ENCODE measurements around the gene DNAJA3. TPM values are rescaled to one million over a fixed set of nuclear protein-coding genes. Genes with fewer than 3 reads are reported as not detected.

Gene DNAJA3
- total RNA-seq, 1 experiment from 2014 or later = 56.2 TPM

DNA sequence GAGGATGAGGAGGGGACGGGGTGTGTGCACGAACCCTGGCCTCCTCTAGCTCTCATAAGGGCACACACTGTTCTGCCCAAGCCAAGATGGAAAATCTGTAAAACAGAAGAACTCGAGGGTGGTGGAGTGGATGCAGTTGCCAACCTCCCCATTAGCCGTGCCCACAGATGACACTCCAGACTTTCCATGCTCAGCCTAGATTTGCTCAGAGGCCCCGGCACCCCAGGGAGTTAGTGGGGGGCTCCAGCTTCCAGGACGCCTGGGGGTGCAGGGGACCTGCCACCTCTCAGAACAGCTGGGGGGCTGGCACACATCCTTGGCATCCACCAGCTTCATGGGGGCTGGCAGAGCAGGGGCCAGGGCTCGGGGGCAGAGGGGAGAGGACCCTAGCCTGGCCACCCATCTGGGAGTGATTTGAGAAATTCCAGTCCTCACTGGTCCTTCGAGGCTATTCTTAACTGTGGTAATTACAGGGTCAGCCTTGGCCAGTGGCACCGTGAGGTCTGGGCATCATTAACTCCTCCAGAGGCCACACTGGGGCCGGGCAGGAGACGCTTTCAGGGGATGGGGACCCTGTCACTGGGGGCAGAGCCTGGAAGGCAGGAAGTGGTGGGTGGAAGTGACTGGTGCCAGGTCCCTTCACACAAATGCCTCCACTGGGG, 39.7 kb upstream of the DNAJA3 start:
- Histone ChIP-seq H2BK20ac (ENCODE audit: low read depth, low read length, poor library complexity, severe bottlenecking) (no peak overlapping the region), H2AK5ac (ENCODE audit: insufficient read length, low read length) (no peak overlapping the region), H2BK5ac (ENCODE audit: insufficient read length, low read length) (no peak overlapping the region), H3K9ac (ENCODE audit: extremely low read depth, insufficient read length, low read length) (no peak overlapping the region), H4K20me1 (ENCODE audit: control insufficient read depth, insufficient read depth, insufficient read length) (no peaks in the 10 kb centered on the region), H3K56ac (ENCODE audit: insufficient read length, low read depth, low read length) (no peak overlapping the region), H3K18ac (ENCODE audit: insufficient read length, low read depth, low read length) (no peak overlapping the region), H4K5ac (ENCODE audit: insufficient read length, low read depth, low read length) (no peak overlapping the region), H3T11ph (ENCODE audit: low read length) (no peak overlapping the region), H2AFZ (ENCODE audit: low read length) (no peak overlapping the region), H3K9me3 (ENCODE audit: control insufficient read depth, low read depth, low read length) (no peaks in the 10 kb centered on the region), H2BK120ac (ENCODE audit: low read depth, low read length, poor library complexity, severe bottlenecking) (no peak overlapping the region), H3K27me3 (ENCODE audit: insufficient read depth, low read length) (no peaks in the 10 kb centered on the region), H3K23ac (ENCODE audit: insufficient read length, low read depth, low read length) (no peak overlapping the region), H3K14ac (ENCODE audit: insufficient read depth, low read length) (no peak overlapping the region; the same call in 1 of the 2 replicates), H4K91ac (ENCODE audit: insufficient read length, low read depth, low read length) (no peak overlapping the region), H4K8ac (replicated peaks; ENCODE audit: insufficient read length, low read depth, low read length) (no peak overlapping the region), H3K4me1 (ENCODE audit: insufficient read depth, low read length) (no peaks in the 10 kb centered on the region; the same call in 1 of the 2 replicates), H3K79me1 (ENCODE audit: insufficient read depth, low read depth, low read length, poor library complexity, severe bottlenecking) (no peaks in the 10 kb centered on the region), H3K4me2 (ENCODE audit: insufficient read depth, insufficient read length, low read length) (no peak overlapping the region), H3K23me2 (ENCODE audit: insufficient read length, low read depth, low read length, poor library complexity, severe bottlenecking) (no peaks in the 10 kb centered on the region), H2BK15ac (ENCODE audit: low read depth, low read length) (no peak overlapping the region), H3K79me2 (ENCODE audit: insufficient read depth, low read length) (no peaks in the 10 kb centered on the region), H2BK12ac (ENCODE audit: insufficient read length, low read depth, low read length) (no peak overlapping the region), H3K27ac (ENCODE audit: insufficient read length, low read depth, low read length) (no peak overlapping the region), H3K4ac (ENCODE audit: low read depth, low read length) (no peak overlapping the region)
- no peaks in the 10 kb centered on the region for H3K9me3 Mint-ChIP-seq
- no peak overlapping the region for H3K4me3 Mint-ChIP-seq
- WGBS (ENCODE audit: extremely low coverage, insufficient read length, low lambda C conversion rate) = no CpG with 5 or more reads among the region's 11 CpGs
- H3K27me3 Mint-ChIP-seq (ENCODE audit: low read depth) = no peaks in the 10 kb centered on the region
- H3K36me3 Mint-ChIP-seq (ENCODE audit: insufficient read depth in 1 of 3, low read depth in 3 of 3) = peaks cover 0 to 6% (median 2%) of the 10 kb centered on the region in 3 experiments; a peak in 4 of 7 replicates
- H3K4me1 Mint-ChIP-seq = peaks cover 21 to 22% of the 10 kb centered on the region in 2 experiments
- peak overlapping the region in 2 of 3 experiments; percentile 76 to 84; a peak in 2 of 7 replicates for H3K27ac Mint-ChIP-seq
- no peak for DNase-seq
- TF ChIP-seq, protein P1, sequence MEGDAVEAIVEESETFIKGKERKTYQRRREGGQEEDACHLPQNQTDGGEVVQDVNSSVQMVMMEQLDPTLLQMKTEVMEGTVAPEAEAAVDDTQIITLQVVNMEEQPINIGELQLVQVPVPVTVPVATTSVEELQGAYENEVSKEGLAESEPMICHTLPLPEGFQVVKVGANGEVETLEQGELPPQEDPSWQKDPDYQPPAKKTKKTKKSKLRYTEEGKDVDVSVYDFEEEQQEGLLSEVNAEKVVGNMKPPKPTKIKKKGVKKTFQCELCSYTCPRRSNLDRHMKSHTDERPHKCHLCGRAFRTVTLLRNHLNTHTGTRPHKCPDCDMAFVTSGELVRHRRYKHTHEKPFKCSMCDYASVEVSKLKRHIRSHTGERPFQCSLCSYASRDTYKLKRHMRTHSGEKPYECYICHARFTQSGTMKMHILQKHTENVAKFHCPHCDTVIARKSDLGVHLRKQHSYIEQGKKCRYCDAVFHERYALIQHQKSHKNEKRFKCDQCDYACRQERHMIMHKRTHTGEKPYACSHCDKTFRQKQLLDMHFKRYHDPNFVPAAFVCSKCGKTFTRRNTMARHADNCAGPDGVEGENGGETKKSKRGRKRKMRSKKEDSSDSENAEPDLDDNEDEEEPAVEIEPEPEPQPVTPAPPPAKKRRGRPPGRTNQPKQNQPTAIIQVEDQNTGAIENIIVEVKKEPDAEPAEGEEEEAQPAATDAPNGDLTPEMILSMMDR (conservative IDR thresholded peaks at IDR 0.05) = no peak

Data from H9 (cell line).